CD4-positive, alpha-beta T cell treated with Interleukin-4 for 4 hours (primary cell): ENCODE measurements around the gene DDI1.

Source experiments
- DNase-seq: peaks from one replicate; pipeline ENCODE4 v3.0.0-alpha.2; 2020

The DDI1 gene

DNA sequence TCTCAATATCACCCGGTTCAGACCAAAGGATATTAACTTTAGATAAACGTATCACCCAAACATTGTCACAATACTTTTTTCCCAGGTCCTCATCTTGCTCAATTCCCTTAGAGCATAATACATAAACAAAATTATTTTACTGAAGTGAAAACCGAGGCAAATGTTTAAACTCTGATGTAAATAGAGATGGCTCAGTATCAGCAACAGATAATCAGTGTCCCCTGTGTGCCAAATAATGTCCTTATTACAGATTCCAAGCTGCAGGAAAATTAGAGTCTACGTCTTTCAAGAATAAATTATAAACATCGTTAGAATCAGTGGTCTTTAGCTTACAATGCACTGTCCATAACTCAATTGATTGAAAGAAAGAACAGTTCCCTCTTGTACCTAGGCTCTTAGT is 50.2 kb downstream of the DDI1 start:
- no peak for DNase-seq
